SK-N-MC (cell line): ENCODE results near the gene DRAM1.

Experiments
- EZH2 ChIP-seq: fragments of 200-600 bp; sonication (generic); IDR thresholded peaks from one replicate; pipeline ENCODE4 v1.6.1; 2017; ENCODE audit warnings: antibody characterized with exemption
- POLR2AphosphoS5 ChIP-seq: IDR thresholded peaks from 2 replicates; pipeline ENCODE4 v1.6.1; 2012; ENCODE audit warnings: mild to moderate bottlenecking, low read depth, low read length, borderline replicate concordance

DNA sequence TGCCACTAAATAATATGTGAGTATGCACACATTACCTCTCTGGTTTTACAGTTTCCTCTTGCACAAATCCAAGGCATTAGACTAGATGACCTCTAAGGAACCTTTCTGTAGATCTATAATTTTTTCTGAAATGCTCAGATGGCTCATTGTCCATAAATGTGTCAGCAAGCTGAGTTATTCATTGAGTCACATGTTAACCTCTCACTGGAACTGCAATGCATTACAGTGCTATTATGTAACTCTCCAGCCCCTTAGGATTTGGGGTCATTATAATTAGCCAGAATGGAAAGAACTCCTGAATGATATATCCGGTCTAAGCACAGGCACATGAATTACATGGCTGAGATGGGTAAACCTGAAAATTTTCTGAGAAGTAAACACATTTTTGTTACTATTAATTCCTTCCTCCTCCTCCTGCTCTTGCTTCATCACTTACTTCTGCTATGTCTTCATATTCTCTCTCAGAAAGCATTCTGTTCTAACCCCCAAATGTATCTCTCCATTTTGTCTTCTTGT, 20.3 kb upstream of the DRAM1 start:
- TF ChIP-seq EZH2 (no peak), POLR2AphosphoS5 (no peak; the same call in 1 of the 2 replicates)
